GM21737 (cell line): ENCODE results near the gene EVI2B.
"Not testable (repeated sequence)": the region's sequence is repeated elsewhere in the genome, so short reads cannot be mapped to it uniquely, and the experiment has no call there.

Source experiments
- ATAC-seq: cut with Tn5 transposase; IDR thresholded peaks from one replicate; pipeline ENCODE4 v1.9.1; 2021; ENCODE audit warnings: mild to moderate bottlenecking, moderate library complexity; ENCODE audit not compliant: unreplicated experiment

Gene EVI2B, protein sequence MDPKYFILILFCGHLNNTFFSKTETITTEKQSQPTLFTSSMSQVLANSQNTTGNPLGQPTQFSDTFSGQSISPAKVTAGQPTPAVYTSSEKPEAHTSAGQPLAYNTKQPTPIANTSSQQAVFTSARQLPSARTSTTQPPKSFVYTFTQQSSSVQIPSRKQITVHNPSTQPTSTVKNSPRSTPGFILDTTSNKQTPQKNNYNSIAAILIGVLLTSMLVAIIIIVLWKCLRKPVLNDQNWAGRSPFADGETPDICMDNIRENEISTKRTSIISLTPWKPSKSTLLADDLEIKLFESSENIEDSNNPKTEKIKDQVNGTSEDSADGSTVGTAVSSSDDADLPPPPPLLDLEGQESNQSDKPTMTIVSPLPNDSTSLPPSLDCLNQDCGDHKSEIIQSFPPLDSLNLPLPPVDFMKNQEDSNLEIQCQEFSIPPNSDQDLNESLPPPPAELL

DNA sequence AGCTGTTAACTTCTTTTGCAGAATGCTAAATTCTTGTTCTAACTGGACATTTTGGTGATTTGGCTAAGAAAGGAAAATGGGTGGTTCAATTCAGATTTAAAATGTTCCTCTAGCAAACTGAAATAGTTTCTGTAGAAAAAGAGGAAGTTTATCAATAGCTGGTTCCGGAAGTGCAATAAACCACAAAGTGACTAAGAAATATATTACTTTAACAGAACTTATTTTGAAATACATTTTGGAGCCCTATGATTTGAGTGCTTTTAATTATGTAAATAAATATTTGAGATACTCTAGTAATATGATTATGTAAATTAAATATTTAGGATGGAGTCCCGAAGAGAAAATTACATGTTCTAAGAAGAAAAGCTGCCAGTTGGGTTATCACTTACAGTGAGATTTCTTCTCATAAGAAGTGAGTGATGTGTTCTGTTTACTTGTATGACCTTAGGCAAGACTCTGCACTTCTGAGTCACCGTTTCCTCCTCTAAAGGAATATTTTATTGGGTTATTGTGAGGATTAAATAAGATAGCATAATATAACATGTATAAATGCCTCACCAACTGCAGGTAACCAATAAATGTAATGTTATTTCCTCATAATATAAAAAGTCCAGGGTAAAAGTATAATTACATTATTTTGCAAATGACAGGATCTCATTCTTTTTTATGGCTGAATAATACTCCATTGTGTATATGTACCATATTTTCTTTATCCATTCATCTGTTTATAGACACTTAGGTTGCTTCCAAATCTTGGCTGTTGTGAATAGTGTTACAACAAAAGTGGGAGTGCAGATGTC is at the start of gene EVI2B:
EVI2B (minus strand) TSS at position 73 of the 800 bp plus-strand sequence. CDS start 8,445 bp downstream, outside the sequence.
- no peak for ATAC-seq

DNA sequence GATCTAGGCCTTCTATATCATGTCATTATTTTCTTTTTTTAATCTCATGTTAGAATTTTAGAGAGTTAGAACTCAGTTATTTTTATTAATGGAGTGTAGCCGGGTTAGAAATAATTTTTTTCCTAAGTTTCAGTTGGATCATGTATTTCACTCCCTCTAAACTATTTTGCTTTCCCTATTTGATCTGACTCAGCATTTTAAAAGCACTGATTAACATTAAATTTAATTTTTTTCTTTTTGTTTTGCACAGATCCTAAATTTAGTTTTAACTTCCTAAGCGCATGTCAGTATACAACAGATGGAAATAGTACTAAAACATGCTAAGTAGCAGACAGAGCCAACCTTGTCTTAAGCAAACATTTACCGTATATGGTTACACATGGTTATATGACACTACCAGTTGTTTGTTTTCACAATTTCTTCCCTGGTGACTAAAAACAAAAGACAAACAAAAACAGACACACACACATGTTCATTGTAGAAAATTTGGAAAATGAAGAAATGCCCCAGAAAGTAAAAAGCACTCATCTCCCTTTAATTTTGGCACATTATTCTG is 44.1 kb upstream of the EVI2B start:
- ATAC-seq: no peak

DNA sequence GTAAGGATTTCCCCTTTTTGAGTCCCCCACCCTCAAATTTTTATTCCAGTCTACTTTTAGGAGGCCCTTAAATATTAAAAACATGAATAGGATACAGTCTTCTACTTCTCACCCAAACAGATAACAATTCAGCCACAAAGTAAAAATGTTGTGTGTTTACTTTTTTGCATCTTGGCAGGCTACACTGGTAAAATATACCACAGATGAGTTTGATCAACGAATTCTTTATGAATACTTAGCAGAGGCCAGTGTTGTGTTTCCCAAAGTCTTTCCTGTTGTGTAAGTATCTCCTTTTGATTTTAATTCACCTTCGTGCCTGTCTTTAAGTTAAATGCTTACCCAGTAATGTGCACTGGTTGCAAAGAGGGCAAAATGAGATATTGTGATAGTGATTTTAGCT is 43.2 kb upstream of the EVI2B start:
- no peak for ATAC-seq

DNA sequence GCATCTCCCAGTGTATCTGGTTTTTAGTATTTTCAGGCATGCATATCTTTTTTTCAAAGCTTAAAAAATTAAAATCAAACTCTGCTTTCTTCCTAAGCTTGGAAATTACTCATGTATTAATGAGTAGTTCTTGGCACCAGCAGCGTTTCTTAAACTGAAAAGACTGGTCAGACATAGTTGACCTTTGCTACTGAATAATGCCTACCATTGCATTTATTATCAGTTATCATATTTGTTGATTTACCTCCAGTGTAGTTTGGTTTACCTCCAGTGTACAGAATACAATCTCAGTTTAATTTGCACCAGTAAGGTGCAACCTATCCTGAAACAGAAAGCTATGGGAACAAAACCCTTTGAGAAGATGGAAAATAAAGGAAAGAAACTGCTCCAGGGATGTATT is 42.1 kb upstream of the EVI2B start:
- ATAC-seq: no peak

DNA sequence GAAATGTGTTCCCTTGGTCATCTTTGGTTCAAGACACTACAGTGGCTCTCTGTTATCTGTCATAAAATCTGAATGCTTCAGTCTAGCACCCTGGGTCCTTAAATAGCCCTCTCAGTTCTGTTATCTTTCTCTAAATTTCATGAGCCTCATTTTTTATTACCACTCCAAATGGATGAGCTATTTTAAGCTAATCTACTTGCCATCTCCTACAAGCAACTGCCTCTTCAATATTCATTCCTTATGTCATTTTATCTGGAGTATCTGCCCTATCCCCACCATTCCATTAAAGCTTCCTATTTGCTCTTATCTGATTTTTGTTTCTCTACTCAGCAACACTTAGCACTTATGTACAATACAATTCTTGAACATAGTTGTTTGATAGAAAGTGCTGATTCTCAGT is 35.6 kb upstream of the EVI2B start:
- ATAC-seq: no peak

DNA sequence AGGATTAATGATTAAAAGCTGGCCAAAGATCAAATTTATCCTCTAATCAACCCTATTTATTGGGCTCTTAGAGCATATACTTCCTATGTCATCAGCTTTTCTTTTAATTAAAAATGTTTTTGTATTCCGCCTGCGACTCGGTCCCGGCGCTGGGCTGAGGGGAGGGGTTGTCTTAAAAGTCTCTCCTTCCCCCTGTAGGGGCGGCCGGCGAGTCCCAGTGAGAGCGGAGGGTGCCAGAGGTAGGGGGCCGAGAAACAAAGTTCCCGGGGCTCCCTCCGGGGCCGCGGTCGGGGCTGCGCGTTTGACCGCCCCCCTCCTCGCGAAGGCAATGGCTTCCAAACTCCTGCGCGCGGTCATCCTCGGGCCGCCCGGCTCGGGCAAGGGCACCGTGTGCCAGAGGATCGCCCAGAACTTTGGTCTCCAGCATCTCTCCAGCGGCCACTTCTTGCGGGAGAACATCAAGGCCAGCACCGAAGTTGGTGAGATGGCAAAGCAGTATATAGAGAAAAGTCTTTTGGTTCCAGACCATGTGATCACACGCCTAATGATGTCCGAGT is 31.4 kb upstream of the EVI2B start:
- ATAC-seq: not testable (repeated sequence)

DNA sequence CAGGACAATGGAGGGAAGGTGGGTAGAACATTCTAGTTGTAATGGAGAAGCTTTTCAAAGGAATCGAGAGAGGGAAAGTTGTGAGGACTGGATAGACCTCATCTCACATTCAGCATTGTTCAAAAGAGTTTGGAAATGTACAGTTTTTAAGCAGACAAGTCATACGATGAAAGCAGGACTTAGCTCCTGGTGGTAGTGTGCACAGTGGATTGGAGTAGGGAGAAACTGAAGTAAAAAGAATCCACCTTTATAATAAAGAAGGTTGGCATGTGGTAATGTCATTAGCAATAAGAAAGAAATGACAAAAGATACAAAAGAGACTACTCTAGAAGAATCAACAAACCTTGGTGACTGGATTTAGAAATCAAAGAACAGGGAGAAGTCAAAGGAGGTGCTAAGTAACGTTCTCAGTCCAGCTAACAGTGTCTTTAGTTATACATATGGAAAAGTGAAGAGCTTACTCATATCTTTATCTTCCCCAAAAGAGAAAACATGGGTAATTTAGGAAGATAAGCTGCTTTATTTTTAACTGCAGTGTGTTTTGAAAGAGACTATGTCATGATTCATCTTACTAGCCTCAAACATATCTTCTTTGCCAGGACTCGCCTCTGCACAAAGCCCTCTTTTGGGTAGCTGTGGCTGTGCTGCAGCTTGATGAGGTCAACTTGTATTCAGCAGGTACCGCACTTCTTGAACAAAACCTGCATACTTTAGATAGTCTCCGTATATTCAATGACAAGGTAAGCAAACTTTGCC is 26.2 kb upstream of the EVI2B start:
- no peak for ATAC-seq

DNA sequence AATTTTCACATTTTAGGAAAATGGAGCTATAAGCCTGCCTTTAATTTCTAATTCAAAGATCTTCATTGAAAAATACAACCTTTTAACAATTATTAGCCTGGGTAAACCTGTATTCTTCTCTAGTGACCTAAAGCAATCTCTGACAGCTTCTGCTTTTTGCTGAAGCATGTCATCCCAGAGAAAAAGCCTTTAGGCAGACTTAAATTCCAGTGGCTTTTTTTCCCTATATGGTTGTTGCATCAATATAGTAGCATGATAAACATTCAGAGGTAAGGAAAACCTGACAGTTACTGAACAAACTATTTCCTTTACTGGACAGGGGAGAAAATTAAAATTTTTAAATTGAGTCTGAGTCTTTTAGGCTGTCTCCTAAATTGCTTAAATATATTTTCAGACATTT is 15.4 kb upstream of the EVI2B start:
- ATAC-seq: no peak

DNA sequence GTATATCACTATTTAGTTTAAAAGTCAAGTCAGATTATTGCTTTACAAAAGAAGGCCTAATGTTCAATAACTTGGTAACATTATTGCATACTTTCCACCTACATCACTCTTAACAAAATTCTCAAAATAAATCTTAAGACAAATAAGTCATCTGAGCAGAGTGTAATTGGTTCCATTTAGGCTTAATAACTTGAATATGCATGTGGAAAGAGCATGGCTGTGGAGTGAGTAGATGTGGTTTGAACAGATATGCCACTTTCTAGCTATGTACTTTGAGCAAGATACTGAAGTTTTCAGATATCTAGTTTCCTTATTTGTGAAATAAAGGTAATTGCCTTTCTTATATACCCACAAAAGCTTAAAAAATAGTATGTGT is 14.3 kb upstream of the EVI2B start:
- ATAC-seq: no peak

DNA sequence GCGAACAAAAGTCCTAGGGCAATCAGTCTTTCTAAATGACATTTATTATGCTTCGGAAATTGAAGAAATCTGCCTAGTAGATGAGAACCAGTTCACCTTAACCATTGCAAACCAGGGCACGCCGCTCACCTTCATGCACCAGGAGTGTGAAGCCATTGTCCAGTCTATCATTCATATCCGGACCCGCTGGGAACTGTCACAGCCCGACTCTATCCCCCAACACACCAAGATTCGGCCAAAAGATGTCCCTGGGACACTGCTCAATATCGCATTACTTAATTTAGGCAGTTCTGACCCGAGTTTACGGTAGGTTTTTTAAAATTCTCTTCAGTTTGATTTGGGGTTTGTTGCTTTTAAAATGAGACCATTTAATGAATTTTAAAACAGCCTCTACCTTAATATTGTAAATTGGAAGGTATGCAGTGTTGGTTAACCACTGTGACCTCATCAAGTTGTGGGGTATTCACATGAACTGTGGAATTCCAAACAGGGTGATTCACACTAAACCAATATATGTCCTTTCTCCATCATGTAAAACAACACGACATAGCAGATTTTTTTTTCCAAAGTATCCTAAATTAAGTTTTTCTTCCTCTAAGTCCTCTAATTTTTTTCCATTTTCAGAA is 13.8 kb upstream of the EVI2B start:
- no peak for ATAC-seq

DNA sequence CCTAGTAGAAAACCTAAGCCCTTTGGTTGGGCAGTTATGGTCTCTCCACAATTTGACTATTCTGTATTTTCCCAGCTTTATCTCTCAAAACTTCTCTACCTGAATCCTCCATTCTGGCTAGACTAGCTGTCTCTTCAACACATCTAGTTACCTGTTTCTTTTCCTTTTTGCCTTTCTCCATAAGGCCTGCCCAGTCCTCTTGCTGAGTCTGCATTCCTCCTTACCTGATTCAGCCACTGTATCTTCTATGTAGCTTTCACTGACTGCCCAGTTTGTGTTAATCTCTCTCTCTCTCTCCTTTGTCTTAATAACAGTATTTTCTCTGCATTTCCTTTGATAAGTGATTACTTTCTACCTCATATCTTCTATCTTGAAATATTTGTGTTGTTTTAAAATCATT is 9.7 kb upstream of the EVI2B start:
- ATAC-seq: no peak

DNA sequence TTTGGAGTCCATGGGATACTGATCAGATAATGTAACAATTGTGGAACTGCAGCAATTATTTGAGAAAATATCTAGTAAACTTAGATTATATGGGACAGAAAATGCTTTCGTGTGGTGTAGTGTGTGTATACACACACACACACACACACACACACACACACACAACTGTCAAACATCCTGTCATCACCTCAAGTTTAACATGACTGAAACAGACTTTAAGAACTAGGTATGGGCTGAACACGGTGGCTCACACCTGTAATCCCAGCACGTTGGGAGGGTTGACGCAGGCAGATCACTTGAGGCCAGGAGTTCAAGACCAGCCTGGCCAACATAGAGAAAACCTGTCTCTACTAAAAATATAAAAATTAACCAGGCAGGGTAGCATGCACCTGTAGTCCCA is 8.1 kb upstream of the EVI2B start:
- ATAC-seq: no peak

DNA sequence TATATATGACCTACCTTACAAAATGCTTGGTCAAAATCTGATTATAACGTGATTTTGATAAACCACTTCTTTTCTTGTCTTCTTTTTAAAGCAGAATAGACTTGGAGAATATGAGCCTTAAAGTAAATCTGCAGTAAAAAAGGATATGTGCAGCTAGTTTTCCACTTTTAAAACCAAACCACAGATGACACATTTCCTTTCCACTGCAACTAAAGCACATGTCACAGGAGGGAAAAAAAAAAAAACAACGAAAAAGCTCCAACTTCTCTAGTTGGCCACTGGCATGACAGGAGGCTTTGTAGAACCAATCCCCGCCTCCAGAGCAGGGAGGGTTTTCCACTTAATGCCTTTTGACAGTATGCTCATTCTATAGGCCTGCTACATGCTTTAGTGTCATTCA is 7.6 kb upstream of the EVI2B start, which contains the start of gene EVI2A:
EVI2A (minus strand) TSS at position 142 of the 400 bp plus-strand sequence. CDS start 2,609 bp downstream, outside the sequence.
- no peak for ATAC-seq

DNA sequence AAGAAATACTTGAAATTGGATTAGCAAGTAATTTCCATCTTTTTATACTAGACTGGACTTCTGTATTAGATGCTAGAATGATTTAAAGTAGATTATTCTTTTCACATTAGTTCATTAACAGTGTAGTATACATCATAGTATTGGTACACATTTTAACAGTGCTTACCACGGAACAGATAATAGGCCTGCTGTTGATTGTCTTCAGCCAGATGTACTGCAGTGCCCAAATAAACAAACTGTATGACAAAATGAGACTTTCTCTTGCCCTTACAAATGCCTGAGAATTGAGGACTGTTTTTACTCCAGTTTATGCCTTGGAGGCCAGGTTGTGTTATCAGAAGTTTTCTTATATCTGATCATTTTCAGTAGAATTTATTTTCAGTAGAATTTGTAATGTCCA is 6.9 kb upstream of the EVI2B start:
- no peak for ATAC-seq

DNA sequence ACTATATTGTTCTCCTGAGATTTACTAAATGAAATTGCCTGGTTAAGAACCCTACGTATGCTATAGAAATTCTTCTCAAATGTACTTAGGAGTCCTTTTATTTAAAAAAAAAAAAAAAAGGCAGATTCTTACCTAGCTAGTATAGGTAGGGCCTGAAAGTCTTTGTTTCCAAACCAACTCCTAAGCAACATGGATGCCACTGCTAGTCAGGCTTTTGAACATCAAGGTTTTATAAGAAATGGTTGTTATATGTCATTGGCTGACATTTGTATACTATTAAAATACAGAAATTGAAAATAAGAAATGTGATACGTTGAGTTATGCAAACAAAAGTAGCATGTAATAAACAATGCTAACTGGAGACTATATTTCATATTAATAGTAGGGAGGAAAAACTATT is 6.4 kb upstream of the EVI2B start:
- ATAC-seq: no peak

DNA sequence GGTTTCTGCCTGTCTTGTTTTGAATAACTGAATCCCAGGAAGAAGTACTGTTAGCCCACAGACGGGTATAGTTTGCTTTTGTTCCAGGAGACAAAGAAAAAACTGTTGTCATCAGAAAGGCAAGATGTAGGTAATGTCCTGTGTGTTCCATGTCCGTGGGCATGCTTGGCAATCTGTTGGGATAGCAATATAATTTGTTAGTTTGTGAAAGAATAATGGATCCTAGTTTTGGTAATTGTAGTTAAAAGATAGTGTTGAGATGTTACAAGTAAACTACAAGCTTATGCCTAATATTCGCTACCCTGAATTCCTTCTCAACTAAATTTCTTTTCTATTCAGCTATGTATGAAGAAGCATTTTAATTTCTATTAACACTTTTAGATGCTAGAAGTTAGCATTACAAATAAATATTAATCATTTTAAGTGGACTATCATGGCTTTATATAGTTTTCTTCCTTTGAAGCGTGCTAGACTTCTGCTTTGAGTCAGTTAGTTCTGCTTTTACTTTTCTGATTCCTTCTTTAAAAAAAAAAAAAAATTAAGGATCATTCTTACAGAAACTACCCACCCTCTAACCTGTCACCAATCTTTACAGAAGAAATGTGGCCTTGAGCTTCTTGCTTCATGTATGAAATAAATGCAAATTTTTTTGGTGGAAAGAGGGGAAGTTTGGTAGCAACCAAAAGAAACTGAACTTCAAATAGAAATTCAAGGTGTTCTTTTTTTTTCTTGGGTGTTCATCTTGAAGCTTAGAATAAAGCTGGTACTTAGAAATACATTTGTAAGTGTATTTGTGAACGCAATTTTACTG is 5.2 kb upstream of the EVI2B start:
- ATAC-seq: no peak

DNA sequence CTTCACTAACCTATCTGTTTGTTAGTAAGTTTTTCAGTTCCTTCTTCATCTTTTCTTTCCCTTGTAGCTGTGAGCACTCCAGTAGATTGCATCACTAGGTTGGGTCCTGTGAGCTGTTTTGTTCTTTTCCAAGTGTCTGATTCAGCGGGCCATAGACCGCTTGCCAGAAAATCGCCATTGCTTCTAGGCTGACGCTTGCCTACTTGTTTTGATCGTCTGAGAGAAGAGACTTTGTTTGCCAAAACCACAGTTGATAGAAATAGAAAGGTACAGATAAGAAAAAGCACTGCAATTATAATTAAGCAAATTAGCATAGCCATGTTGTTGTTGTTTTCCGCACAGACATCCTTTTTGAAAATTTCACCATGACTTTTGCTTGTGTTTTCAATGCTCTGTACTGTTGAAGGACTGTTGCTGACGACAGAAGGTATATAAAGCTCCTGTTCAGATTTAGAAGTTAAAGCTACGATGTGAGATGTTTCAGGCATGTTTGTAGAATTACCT is 4.5 kb upstream of the EVI2B start:
- peak; percentile 28 for ATAC-seq

DNA sequence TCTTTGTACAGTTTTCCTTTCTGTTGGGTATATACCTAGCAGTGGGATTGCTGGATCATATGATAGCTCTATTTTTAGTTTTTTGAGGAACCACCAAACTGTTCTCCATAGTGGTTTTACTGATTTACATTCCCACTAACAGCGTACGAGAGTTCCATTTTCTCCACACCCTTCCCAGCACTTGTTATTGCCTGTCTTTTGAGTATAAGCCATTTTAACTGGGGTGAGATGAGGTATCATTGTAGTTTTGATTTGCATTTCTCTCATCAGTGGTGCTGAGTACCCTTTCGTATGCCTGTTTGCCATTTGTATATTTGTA is 887 bp upstream of the EVI2B start:
- no peak for ATAC-seq

DNA sequence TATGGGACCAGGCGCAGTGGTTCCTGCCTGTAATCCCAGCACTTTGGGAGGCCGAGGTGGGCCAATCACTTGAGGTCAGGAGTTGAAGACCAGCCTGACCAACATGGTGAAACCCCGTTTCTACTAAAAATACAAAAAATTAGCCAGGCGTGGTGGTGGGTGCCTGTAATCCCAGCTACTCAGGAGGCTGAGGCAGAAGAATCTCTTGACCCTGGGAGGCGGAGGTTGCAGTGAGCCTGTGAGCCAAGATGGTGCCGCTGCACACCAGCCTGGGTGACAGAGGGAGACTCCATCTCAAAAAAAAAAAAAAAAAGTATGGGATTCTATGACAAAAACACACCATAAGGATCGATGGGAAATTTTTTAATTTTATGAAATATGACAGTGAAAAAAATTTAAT is 1.6 kb downstream of the EVI2B start:
- ATAC-seq: not testable (repeated sequence)
